Calu3 (cell line): ENCODE data around the gene EXOC3L1. TPM values are rescaled to one million over a fixed set of nuclear protein-coding genes. Genes with fewer than 3 reads are reported as not detected.

Experiments
- BruUV-seq: library from RNA; stranded (reverse); fragments of 400-500 nt; replicated peaks from 2 replicates; lab custom pipeline; 2021; lab: Mats Ljungman, UMichigan
- CTCF ChIA-PET: fragments of 300-600 bp; sonication (Branson Sonifier 250); formaldehyde crosslinking; loops from one replicate; lab custom pipeline; 2022; ENCODE audit warnings: antibody characterized with exemption; lab: Charles Lee
- DNase-seq: peaks from one replicate; pipeline ENCODE4 v3.0.0; 2022
- H3K27ac Mint-ChIP-seq: one replicate; pipeline ENCODE4 v1.8.0; 2022; ENCODE audit warnings: mixed read lengths; ENCODE audit not compliant: unreplicated experiment
- H3K27me3 Mint-ChIP-seq: one replicate; pipeline ENCODE4 v1.8.0; 2022; ENCODE audit warnings: mixed read lengths; ENCODE audit not compliant: unreplicated experiment
- H3K36me3 Mint-ChIP-seq: one replicate; pipeline ENCODE4 v1.8.0; 2022; ENCODE audit warnings: mild to moderate bottlenecking, moderate library complexity, mixed read lengths; ENCODE audit not compliant: insufficient read depth, unreplicated experiment
- H3K4me1 Mint-ChIP-seq: one replicate; pipeline ENCODE4 v1.8.0; 2022; ENCODE audit warnings: mild to moderate bottlenecking, low read depth, mixed read lengths; ENCODE audit not compliant: unreplicated experiment
- H3K4me3 Mint-ChIP-seq: one replicate; pipeline ENCODE4 v1.8.0; 2022; ENCODE audit warnings: mild to moderate bottlenecking, low read depth, moderate library complexity, mixed read lengths; ENCODE audit not compliant: unreplicated experiment
- H3K9me3 Mint-ChIP-seq: one replicate; pipeline ENCODE4 v1.8.0; 2022; ENCODE audit warnings: low read depth, mixed read lengths; ENCODE audit not compliant: unreplicated experiment
- intact Hi-C: fragments of 100-400 bp; cut with micrococcal nuclease; formaldehyde crosslinking; loops from one replicate; pipeline ENCODE4 v1.10.0; 2022; ENCODE audit not compliant: unreplicated experiment
- total RNA-seq: library from RNA; stranded (reverse); gene quantifications from 2 replicates; pipeline ENCODE4 v1.2.3, GENCODE V29; 2022
- TF ChIP-seq, protein P1 (sequence below): fragments of 200-600 bp; IDR thresholded peaks from one replicate; pipeline ENCODE4 v1.8.0; 2022; ENCODE audit warnings: antibody characterized with exemption; ENCODE audit not compliant: unreplicated experiment

Gene EXOC3L1
- total RNA-seq, 1 experiment from 2014 or later = 0.31 TPM

DNA sequence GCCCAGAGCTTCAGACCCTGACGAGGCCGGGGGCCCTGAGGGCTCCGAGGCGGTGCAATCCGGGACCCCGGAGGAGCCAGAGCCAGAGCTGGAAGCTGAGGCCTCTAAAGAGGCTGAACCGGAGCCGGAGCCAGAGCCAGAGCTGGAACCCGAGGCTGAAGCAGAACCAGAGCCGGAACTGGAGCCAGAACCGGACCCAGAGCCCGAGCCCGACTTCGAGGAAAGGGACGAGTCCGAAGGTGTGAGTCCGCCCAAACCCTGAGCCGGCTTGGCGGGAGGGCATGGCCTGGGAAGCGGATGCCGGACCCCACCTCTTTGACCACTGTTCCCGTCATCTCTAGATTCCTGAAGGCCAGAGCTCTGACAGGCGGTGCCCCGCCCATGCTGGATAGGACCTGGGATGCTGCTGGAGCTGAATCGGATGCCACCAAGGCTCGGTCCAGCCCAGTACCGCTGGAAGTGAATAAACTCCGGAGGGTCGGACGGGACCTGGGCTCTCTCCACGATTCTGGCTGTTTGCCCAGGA lies 15.2 kb downstream of the EXOC3L1 start:
- Mint-ChIP-seq H3K27ac (no peak overlapping the region), H3K9me3 (no peaks in the 10 kb centered on the region), H3K27me3 (no peaks in the 10 kb centered on the region), H3K4me1 (peaks cover 60% of the 10 kb centered on the region), H3K4me3 (peak overlapping the region; percentile 89), H3K36me3 (peaks cover 56% of the 10 kb centered on the region)
- intact Hi-C loops = no loop called here
- CTCF ChIA-PET = interaction anchor here (0.8 to 2.0 kb wide), 6 partner anchors 10 to 221 kb away, joined by 3 to 7 read pairs (median 4); partner anchors contain the start of genes FBXL8 and TRADD
- BruUV-seq = no TSS peak
- TF ChIP-seq, protein P1, sequence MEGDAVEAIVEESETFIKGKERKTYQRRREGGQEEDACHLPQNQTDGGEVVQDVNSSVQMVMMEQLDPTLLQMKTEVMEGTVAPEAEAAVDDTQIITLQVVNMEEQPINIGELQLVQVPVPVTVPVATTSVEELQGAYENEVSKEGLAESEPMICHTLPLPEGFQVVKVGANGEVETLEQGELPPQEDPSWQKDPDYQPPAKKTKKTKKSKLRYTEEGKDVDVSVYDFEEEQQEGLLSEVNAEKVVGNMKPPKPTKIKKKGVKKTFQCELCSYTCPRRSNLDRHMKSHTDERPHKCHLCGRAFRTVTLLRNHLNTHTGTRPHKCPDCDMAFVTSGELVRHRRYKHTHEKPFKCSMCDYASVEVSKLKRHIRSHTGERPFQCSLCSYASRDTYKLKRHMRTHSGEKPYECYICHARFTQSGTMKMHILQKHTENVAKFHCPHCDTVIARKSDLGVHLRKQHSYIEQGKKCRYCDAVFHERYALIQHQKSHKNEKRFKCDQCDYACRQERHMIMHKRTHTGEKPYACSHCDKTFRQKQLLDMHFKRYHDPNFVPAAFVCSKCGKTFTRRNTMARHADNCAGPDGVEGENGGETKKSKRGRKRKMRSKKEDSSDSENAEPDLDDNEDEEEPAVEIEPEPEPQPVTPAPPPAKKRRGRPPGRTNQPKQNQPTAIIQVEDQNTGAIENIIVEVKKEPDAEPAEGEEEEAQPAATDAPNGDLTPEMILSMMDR = no peak
- no peak for DNase-seq

- H3K36me3 Mint-ChIP-seq = peaks cover 58% of the 10 kb centered on the region
- H3K4me1 Mint-ChIP-seq = peaks cover 59% of the 10 kb centered on the region
- no peaks in the 10 kb centered on the region for H3K27me3 Mint-ChIP-seq
- DNase-seq = peak; percentile 95
- H3K27ac Mint-ChIP-seq = peak overlapping the region; percentile 90
- BruUV-seq = no TSS peak
- no peaks in the 10 kb centered on the region for H3K9me3 Mint-ChIP-seq
- peak overlapping the region; percentile 89 for H3K4me3 Mint-ChIP-seq
- TF ChIP-seq, protein P1 = no peak
- intact Hi-C loops = no loop called here
- CTCF ChIA-PET = interaction anchor here (0.6 to 2.0 kb wide), 6 partner anchors 11 to 238 kb away, joined by 3 to 7 read pairs (median 4); partner anchors contain the start of genes FBXL8 and TRADD
Measured at GRCh38 chr16:67173808-67174705, 15.9 kb downstream of the EXOC3L1 start.

DNA sequence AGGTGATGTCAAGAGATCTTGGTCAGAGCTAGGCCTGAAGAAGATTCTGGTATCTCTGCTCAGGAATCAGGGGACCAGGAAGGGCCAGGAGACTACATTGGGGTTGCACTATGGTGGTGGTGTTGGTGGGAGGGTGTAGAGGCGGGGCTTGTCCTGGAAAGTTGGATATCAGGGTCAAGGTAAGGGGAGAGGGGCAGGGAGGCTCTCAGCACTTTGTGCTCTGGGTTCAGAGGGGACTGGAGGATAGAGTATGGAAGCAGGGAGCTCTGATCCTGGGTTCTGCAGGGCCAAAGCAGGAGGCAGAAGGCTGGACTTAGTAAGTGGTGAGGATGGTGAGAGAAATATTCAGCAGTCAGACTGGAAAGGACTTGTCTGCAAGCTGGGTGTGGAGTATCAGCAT lies 16.6 kb downstream of the EXOC3L1 start:
- BruUV-seq = no TSS peak
- CTCF ChIA-PET = interaction anchor here (0.6 to 2.0 kb wide), 2 partner anchors 12 to 239 kb away, joined by 6 to 7 read pairs; no protein-coding TSS in a partner anchor
- H3K27me3 Mint-ChIP-seq = no peaks in the 10 kb centered on the region
- peak overlapping the region; percentile 90 for H3K27ac Mint-ChIP-seq
- TF ChIP-seq, protein P1 = no peak
- H3K4me3 Mint-ChIP-seq = peak overlapping the region; percentile 89
- no peaks in the 10 kb centered on the region for H3K9me3 Mint-ChIP-seq
- intact Hi-C loops = no loop called here
- peaks cover 54% of the 10 kb centered on the region for H3K4me1 Mint-ChIP-seq
- peaks cover 58% of the 10 kb centered on the region for H3K36me3 Mint-ChIP-seq
- no peak for DNase-seq

DNA sequence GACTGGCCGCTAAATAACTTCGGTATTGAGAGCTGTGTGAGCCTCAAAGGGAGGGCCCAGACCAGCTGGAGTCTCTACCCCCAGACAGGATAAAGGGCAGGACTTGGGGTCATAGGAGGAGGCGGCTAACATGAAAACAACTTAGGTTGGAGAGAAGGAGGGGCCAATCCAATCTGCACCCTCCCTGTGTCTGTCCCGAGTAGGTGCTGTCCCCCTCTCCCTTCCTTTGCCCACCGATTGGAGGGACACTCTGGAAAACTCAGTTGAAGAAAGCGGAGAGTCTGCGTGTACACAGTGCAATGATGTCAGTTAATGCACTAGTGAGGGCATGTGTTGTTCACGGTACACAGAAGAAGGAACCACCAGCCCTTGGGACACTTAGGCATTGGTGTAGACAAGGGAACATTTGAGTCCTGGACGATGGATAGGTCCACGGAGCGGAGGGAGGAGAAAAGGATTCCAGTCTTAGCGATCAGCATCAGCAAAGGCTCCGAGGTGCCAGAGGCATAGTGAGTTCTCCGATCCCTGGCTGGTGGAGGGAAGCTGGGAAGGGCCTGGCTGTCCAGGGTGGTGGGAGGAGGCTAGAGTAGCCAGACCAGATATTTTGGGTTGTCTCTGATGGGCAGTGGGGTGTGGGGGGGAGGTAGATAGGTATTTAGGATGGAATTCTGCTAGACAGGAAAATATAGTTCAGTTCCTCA lies 18.8 kb downstream of the EXOC3L1 start:
- TF ChIP-seq, protein P1 = no peak
- CTCF ChIA-PET = interaction anchor here (0.5 to 1.9 kb wide), 4 partner anchors 11 to 58 kb away, joined by 3 to 6 read pairs (median 4); partner anchors contain the start of genes FBXL8 and TRADD
- TSS peak; percentile 5 for BruUV-seq
- H3K27ac Mint-ChIP-seq = peak overlapping the region; percentile 52
- H3K4me3 Mint-ChIP-seq = peak overlapping the region; percentile 71
- no peaks in the 10 kb centered on the region for H3K27me3 Mint-ChIP-seq
- H3K36me3 Mint-ChIP-seq = peaks cover 45% of the 10 kb centered on the region
- peaks cover 40% of the 10 kb centered on the region for H3K4me1 Mint-ChIP-seq
- intact Hi-C loops = no loop called here
- H3K9me3 Mint-ChIP-seq = no peaks in the 10 kb centered on the region
- no peak for DNase-seq
